GM13977 (cell line): Measurements from ENCODE around the gene TGM1.
"Not testable (repeated sequence)": the region's sequence is repeated elsewhere in the genome, so short reads cannot be mapped to it uniquely, and the experiment has no call there.

ENCODE experiments used
- DNase-seq: peaks from one replicate; pipeline ENCODE4 v3.0.0; 2012; ENCODE audit warnings: low spot score
- CTCF ChIP-seq: IDR thresholded peaks from 2 replicates; pipeline ENCODE4 v1.5.1; 2012; ENCODE audit warnings: mild to moderate bottlenecking, control low read depth; ENCODE audit not compliant: insufficient read depth; ENCODE audit errors: extremely low read depth, missing control alignments
- in situ Hi-C: fragments of 300-500 bp; cut with MboI; formaldehyde crosslinking; loops from one replicate; pipeline ENCODE4 v1.12.0; 2022; ENCODE audit warnings: low sequenced_read_pairs, low pct_unique_long_range_greater_than_20kb, mixed read lengths, inconsistent platforms; ENCODE audit not compliant: unreplicated experiment

TGM1 gene

GRCh38 chr14:24207104-24207551, 55.8 kb downstream of the TGM1 start:
- no peak for DNase-seq
- in situ Hi-C loops, result no loop called here

GRCh38 chr14:24206260-24207103, 56.5 kb downstream of the TGM1 start:
- in situ Hi-C loops, result no loop called here
- TF ChIP-seq CTCF, result no peak
- DNase-seq, result no peak

More at GRCh38 chr14:24207104-24207551, 55.8 kb downstream of the TGM1 start:
- no peak for TF ChIP-seq CTCF

- no peak for TF ChIP-seq CTCF
- no peak for DNase-seq
- in situ Hi-C loops, result no loop called here
Observed at GRCh38 chr14:24204163-24205146, 58.5 kb downstream of the TGM1 start.

GRCh38 chr14:24203249-24203886, 59.6 kb downstream of the TGM1 start:
- in situ Hi-C loops, DNase-seq: not testable (repeated sequence)

GRCh38 chr14:24202538-24202937, 60.4 kb downstream of the TGM1 start:
- in situ Hi-C loops, DNase-seq: not testable (repeated sequence)
